Measurements from ENCODE around the gene UBR2.
"Not testable (repeated sequence)": the region's sequence is repeated elsewhere in the genome, so short reads cannot be mapped to it uniquely, and the experiment has no call there.

UBR2 gene

DNA sequence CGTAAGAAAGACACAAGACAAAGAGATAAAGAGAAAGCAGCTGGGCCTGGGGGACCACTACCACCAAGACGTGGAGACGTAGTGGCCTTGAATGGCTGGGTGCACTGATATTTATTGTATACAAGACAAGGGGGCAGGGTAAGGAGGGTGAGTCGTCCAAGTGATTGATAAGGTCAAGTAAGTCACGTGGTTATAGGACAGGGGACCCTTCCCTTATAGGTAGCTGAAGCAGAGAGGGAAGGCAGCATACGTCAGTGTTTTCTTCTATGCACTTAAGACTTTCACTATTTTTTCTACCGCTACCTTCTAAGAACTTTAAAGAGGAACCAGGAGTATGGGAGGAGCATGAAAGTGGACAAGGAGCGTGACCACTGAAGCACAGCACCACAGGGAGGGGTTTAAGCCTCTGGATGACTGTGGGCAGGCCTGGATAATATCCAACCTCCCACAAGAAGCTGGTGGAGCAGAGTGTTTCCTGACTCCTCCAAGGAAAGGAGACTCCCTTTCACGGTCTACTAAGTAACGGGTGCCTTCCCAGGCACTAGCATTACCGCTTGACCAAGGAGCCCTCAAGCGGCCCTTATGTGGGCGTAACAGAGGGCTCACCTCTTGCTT lies 170.1 kb downstream of the UBR2 start:
- not testable (repeated sequence) for DNase-seq

DNA sequence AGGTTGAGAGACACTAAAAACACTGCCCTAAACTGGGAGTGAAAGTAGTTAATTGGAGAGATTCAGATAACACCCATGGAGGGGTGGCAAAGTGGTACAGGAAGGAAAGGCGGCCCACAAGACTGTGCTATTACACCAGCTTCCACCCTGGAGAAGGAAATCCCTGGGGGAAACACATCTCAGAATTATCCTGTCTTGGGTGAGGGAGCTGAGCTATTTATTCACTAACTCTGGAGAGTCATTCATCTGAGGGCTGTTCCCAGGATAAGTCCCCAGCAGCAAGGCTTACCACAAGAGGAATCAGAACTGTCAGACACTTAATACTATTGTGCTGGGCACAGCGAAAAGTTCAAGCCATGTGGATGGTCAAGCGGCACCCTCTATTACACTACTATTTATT lies 172.1 kb downstream of the UBR2 start:
- no peak for DNase-seq

DNA sequence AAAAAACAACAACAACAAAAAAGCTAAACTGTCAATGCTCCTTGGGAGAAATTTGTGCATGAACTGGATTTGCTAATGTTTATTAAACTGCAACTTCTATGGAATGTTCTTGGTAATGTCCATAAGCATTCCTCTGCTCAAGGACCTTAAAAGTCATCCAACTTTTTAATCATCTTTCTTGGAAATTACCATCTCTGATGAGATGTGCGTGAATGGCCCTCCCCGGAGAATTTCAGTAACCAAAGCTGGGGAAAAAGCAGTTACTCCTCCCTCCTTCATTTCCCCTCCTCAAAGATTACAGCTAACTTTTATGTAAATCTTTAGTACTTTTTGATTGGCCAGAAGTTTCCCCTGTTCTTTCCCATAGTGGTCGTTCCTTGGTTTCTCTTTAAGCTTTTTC lies 176.9 kb downstream of the UBR2 start:
- no peak for DNase-seq

DNA sequence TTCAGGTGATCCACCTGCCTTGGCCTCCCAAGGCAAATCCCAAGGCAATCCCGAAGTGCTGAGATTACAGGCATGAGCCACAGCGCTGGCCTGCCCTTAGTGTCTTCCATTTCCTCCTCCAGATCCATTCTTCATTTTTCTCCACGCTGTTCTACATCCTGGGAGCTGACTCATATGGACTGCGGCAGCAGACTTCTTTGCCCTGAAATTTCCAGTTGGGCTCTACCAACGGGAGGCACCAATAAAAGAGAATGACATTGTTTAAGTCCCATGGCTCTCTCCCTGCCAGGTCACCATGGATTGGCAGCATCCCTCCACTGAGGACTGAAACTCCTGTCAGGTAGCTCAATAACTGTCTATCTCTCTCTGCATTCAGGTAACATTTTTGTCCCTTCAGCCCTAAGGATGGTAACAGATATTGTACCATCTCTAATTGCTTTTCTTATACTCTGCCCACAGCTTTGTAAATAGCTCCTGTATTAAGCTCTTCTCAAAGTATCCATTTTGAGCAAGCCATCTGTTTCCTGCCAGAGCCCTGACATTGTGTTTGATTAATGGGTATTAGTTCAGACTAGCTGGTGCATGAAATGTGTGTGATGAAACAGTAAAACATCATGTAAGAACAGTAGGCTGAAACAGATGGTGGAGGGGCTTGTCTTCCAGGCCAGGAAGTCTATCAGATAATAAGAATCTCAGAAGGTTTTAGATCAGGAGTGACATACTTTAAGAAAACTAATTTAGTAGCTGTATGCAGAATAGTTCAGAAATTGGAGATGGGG lies 178.5 kb downstream of the UBR2 start:
- no peak for DNase-seq

Data from midbrain (tissue), 1 donor.